Prostate gland (tissue), 2 donors: ENCODE data around the gene ANTXR1. TPM values are rescaled to one million over a fixed set of nuclear protein-coding genes. Genes with fewer than 3 reads are reported as not detected.

Source experiments
- DNase-seq: peaks from one replicate; pipeline ENCODE4 v3.0.0-alpha.2; 2019; ENCODE audit warnings: low spot score
- H3K27ac ChIP-seq, 2 donors: fragments of 200-600 bp; sonication (generic); 2 replicates each; pipeline ENCODE4 v1.5.1; 2017 to 2019
- H3K27me3 ChIP-seq: fragments of 200-600 bp; sonication (generic); replicated peaks from 2 replicates; pipeline ENCODE4 v1.5.1; 2019; ENCODE audit not compliant: insufficient read depth
- H3K36me3 ChIP-seq, 2 donors: fragments of 200-600 bp; sonication (generic); 1 replicate in 1 of 2; 2 replicates in 1 of 2; pipeline versions ENCODE4 v1.5.1 to v1.8.1; 2017 to 2019
- H3K4me1 ChIP-seq: fragments of 200-600 bp; sonication (generic); replicated peaks from 2 replicates; pipeline ENCODE4 v1.5.1; 2019
- H3K4me3 ChIP-seq, 2 donors: fragments of 200-600 bp; sonication (generic); 2 replicates each; pipeline ENCODE4 v1.5.1; 2017 to 2019
- H3K9me3 ChIP-seq: fragments of 200-600 bp; sonication (generic); 2 replicates; pipeline ENCODE4 v1.5.1; 2017
- POLR2A ChIP-seq: fragments of 450-650 bp; IDR thresholded peaks from one replicate; pipeline ENCODE4 v1.6.1; 2016; ENCODE audit warnings: antibody characterized with exemption, mild to moderate bottlenecking
- POLR2AphosphoS5 ChIP-seq: sonication (generic); formaldehyde crosslinking; IDR thresholded peaks from one replicate; pipeline ENCODE4 v1.6.1; 2017; ENCODE audit warnings: antibody characterized with exemption
- WGBS: methylation state at CpG from one replicate; pipeline ENCODE4 v1.1.5; 2018; 5-methylcytosine and 5-hydroxymethylcytosine counted together
- intact Hi-C: fragments of 100-400 bp; cut with DNase I; formaldehyde crosslinking; loops from one replicate; pipeline ENCODE4 v1.14.2; 2022
- total RNA-seq, 2 donors: library from RNA; depleted of rRNA; stranded (reverse); fragments of >200 nt; gene quantifications; one replicate each; pipeline ENCODE4 v1.1.0, GENCODE V29; 2016
- TF ChIP-seq, protein P1 (sequence below), 4 experiments: fragments of 200-600 bp in 2 of 4; fragments of 450-650 bp in 2 of 4; sonication (generic) in 2 of 4; IDR thresholded peaks; 1 replicate in 3 of 4; 2 replicates in 1 of 4; pipeline ENCODE4 v1.5.1; 2016 to 2019; ENCODE audit warnings: antibody characterized with exemption in 4 of 4, mild to moderate bottlenecking in 2 of 4, moderate library complexity in 2 of 4

Gene ANTXR1
- total RNA-seq, 2 donors from 2014 or later, result 25.8 to 48.7 TPM

DNA sequence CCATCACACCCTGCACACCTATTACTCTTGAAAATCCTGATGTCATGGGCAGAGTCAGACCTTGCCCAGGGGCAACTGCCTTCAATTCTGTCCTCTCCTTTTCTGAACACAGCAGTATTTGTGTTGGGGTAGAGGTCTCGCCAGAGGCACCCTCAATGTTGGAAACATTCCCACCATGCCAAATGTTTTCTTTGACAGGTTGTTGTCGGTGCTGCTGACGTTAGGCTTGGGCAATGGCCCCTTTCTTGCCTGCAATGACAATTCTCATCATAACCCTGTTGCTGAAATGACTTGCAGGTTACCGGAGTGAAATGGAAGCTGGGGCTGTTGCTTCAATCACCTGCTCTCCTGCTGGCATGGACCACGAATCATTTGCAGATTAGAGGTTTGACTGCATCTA, 20.6 kb upstream of the ANTXR1 start:
- Histone ChIP-seq H3K4me3 (no peak overlapping the region), H3K36me3 (no peaks in the 10 kb centered on the region), H3K27me3 (no peaks in the 10 kb centered on the region), H3K9me3 (no peaks in the 10 kb centered on the region), H3K27ac (no peak overlapping the region), H3K4me1 (no peaks in the 10 kb centered on the region)
- DNase-seq, result no peak
- WGBS, result 77% methylated on average over 5 of the region's 5 CpGs
- TF ChIP-seq POLR2AphosphoS5, result no peak
- TF ChIP-seq POLR2A, result no peak
- TF ChIP-seq, protein P1, sequence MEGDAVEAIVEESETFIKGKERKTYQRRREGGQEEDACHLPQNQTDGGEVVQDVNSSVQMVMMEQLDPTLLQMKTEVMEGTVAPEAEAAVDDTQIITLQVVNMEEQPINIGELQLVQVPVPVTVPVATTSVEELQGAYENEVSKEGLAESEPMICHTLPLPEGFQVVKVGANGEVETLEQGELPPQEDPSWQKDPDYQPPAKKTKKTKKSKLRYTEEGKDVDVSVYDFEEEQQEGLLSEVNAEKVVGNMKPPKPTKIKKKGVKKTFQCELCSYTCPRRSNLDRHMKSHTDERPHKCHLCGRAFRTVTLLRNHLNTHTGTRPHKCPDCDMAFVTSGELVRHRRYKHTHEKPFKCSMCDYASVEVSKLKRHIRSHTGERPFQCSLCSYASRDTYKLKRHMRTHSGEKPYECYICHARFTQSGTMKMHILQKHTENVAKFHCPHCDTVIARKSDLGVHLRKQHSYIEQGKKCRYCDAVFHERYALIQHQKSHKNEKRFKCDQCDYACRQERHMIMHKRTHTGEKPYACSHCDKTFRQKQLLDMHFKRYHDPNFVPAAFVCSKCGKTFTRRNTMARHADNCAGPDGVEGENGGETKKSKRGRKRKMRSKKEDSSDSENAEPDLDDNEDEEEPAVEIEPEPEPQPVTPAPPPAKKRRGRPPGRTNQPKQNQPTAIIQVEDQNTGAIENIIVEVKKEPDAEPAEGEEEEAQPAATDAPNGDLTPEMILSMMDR (IDR thresholded peaks at IDR 0.05), result no peak
- intact Hi-C loops, result no loop called here

DNA sequence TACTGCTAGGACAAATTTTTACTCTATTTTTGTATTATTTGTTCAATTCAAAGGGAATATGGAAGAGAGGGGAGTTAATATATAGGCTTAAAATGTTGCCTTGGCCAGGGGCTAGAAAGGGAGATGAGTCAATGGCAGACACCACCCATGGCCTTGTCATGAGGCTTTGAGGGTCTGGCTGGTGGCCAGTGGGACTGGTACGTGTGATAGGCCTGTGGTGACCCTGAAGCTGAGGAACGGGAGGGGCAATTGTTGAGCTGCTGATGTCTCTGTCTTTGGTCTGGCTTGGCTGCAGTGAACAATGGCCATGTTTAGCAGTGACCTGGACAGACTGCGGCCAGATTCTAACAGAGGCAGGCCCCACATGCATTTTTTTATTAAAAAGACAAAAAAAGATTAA, 20.0 kb upstream of the ANTXR1 start:
- WGBS, result 89% methylated on average over 3 of the region's 3 CpGs
- DNase-seq, result no peak
- H3K4me3 ChIP-seq, result no peak overlapping the region
- H3K27me3 ChIP-seq, result no peaks in the 10 kb centered on the region
- no peaks in the 10 kb centered on the region for H3K9me3 ChIP-seq
- intact Hi-C loops, result no loop called here
- H3K4me1 ChIP-seq, result no peaks in the 10 kb centered on the region
- no peaks in the 10 kb centered on the region for H3K36me3 ChIP-seq
- TF ChIP-seq POLR2AphosphoS5, result no peak
- TF ChIP-seq POLR2A, result no peak
- TF ChIP-seq, protein P1 (IDR thresholded peaks at IDR 0.05), result no peak
- H3K27ac ChIP-seq, result no peak overlapping the region

DNA sequence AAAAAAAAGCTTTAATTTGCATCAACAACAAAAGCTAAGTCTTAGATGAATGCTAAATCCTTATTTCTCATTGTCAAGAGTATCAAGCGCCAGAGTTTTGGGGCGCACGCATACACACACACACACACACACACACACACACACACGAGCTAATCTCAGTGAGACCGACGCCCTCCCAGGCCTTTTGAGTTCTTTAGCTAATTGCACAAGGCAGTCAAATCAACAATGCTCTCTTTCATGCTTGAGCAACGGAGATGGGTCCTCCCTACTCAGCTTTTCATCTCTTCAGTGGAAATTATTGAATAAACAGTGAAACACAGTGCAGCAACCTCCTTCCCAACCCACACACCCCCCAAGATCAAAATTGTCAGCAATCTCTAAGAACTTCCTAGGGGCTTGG, 19.3 kb upstream of the ANTXR1 start:
- Histone ChIP-seq H3K4me3 (no peak overlapping the region), H3K27me3 (no peaks in the 10 kb centered on the region), H3K27ac (no peak overlapping the region), H3K9me3 (no peaks in the 10 kb centered on the region), H3K36me3 (no peaks in the 10 kb centered on the region), H3K4me1 (no peaks in the 10 kb centered on the region)
- intact Hi-C loops, result no loop called here
- no peak for DNase-seq
- TF ChIP-seq POLR2AphosphoS5 (no peak), POLR2A (no peak)
- 71% methylated on average over 7 of the region's 7 CpGs for WGBS

DNA sequence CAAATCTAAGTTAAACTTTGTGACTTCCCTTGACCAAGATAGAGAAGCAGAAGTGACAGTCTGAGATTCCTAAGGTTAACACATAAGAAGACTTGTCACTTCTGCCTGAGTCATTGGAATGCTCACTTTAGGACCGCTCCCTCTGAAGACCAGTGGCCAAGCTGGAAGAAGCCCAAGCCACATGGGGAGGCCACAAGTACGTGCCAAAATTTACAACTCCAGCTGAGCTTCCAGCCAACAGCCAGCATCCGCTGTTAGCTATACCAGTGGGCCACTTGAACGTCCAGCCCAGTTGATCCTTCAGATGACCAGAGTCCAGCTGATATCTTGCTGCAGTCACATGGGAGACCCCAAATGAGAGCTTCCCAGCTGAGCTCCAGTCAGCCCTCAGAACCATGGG, 18.1 kb upstream of the ANTXR1 start:
- no peak for TF ChIP-seq POLR2AphosphoS5
- no peak for TF ChIP-seq POLR2A
- TF ChIP-seq, protein P1 (IDR thresholded peaks at IDR 0.05), result no peak
- no peaks in the 10 kb centered on the region for H3K9me3 ChIP-seq
- intact Hi-C loops, result no loop called here
- no peak overlapping the region for H3K4me3 ChIP-seq
- H3K27me3 ChIP-seq, result no peaks in the 10 kb centered on the region
- WGBS, result 78% methylated on average over 4 of the region's 4 CpGs
- H3K36me3 ChIP-seq, result no peaks in the 10 kb centered on the region
- no peak overlapping the region for H3K27ac ChIP-seq
- DNase-seq, result no peak
- no peaks in the 10 kb centered on the region for H3K4me1 ChIP-seq

DNA sequence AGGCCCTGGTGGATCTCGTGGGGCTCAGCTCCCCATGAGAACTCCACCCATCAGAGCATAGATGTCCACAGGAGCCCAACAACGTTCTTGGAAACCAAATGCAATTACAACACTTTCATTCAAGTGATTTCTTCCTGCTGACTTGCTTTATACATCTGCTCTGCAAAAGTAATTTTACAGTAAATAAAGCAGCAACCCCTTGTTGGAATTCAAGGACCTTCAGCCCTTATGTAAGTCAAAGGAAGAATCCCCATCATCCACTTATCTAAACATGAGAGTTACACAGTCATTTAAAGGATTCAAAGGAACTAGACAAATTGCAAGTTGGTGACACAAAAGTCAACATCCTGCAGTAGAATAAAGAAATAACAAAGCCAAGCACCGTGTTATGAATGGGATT, 17.1 kb upstream of the ANTXR1 start:
- H3K9me3 ChIP-seq, result no peaks in the 10 kb centered on the region
- intact Hi-C loops, result no loop called here
- TF ChIP-seq POLR2AphosphoS5, result no peak
- no peak for TF ChIP-seq POLR2A
- no peaks in the 10 kb centered on the region for H3K27me3 ChIP-seq
- no peaks in the 10 kb centered on the region for H3K4me1 ChIP-seq
- no peak overlapping the region for H3K27ac ChIP-seq
- H3K4me3 ChIP-seq, result no peak overlapping the region
- H3K36me3 ChIP-seq, result no peaks in the 10 kb centered on the region
- 42% methylated on average over 3 of the region's 3 CpGs for WGBS
- no peak for DNase-seq

DNA sequence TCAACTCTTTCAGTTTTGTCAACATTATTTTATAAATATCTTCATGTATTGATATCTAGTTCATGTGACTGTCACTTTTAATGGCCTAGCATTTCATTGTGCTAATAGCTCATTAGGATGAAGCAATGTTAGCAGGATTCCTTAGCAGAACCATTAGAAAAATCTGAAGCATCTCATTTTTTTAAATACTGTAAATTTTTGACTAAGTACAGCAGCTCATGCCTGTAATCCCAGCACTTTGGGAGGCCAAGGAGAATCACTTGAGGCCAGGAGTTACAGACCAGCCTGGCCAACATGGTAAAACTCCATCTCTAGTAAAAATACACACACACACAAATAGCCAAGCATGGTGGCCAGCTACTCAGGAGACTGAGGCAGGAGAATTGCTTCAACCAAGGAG, 15.6 kb upstream of the ANTXR1 start:
- Histone ChIP-seq H3K36me3 (no peaks in the 10 kb centered on the region), H3K4me1 (no peaks in the 10 kb centered on the region), H3K27ac (no peak overlapping the region), H3K9me3 (no peaks in the 10 kb centered on the region), H3K4me3 (no peak overlapping the region), H3K27me3 (no peaks in the 10 kb centered on the region)
- TF ChIP-seq, protein P1 (IDR thresholded peaks at IDR 0.05), result no peak
- no peak for TF ChIP-seq POLR2A
- TF ChIP-seq POLR2AphosphoS5, result no peak
- intact Hi-C loops, result no loop called here
- no peak for DNase-seq
